Neuronal stem cell (in vitro differentiated cells): Measurements from ENCODE around the gene PLEKHN1.

Source experiments
- DNase-seq: peaks from one replicate; pipeline ENCODE4 v3.0.0-alpha.2; 2013; ENCODE audit warnings: low spot score
- H2AFZ ChIP-seq: one replicate; pipeline ENCODE4 v1.6.1; 2013; ENCODE audit warnings: mild to moderate bottlenecking, low read length, inconsistent platforms
- H2AK5ac ChIP-seq: 2 replicates; pipeline ENCODE4 v1.6.1; 2013; ENCODE audit warnings: low read depth, mild to moderate bottlenecking, inconsistent platforms, low read length, moderate library complexity, mixed read lengths
- H2BK120ac ChIP-seq: 2 replicates; pipeline ENCODE4 v1.6.1; 2013; ENCODE audit warnings: low read depth, mild to moderate bottlenecking, inconsistent platforms, low read length, moderate library complexity, mixed read lengths
- H2BK12ac ChIP-seq: one replicate; pipeline ENCODE4 v1.6.1; 2013; ENCODE audit warnings: low read length, inconsistent platforms
- H2BK15ac ChIP-seq: 2 replicates; pipeline ENCODE4 v1.6.1; 2013; ENCODE audit warnings: mild to moderate bottlenecking, low read length, inconsistent platforms, mixed read lengths
- H2BK5ac ChIP-seq: one replicate; pipeline ENCODE4 v1.6.1; 2013; ENCODE audit warnings: inconsistent platforms, mild to moderate bottlenecking, low read length, moderate library complexity
- H3K14ac ChIP-seq: one replicate; pipeline ENCODE4 v1.6.1; 2013; ENCODE audit warnings: low read length, inconsistent platforms
- H3K18ac ChIP-seq: 2 replicates; pipeline ENCODE4 v1.6.1; 2013; ENCODE audit warnings: low read length, inconsistent platforms
- H3K23ac ChIP-seq: 2 replicates; pipeline ENCODE4 v1.6.1; 2013; ENCODE audit warnings: low read depth, mild to moderate bottlenecking, mixed read lengths, low read length, inconsistent platforms; ENCODE audit not compliant: poor library complexity
- H3K27ac ChIP-seq: replicated peaks from 3 replicates; pipeline ENCODE4 v1.5.1; 2013; ENCODE audit warnings: low read length, inconsistent platforms
- H3K27me3 ChIP-seq, 3 experiments: 2 replicates each; pipeline ENCODE4 v1.6.1; 2013; ENCODE audit warnings: low read length in 3 of 3, mild to moderate bottlenecking in 2 of 3, inconsistent platforms in 1 of 3, low read depth in 1 of 3, mixed read lengths in 1 of 3, moderate library complexity in 1 of 3; ENCODE audit not compliant: control insufficient read depth in 3 of 3, insufficient read depth in 3 of 3
- H3K36me3 ChIP-seq, 2 donors: replicated peaks in 1 of 2; 2 replicates each; pipeline ENCODE4 v1.6.1; 2013; ENCODE audit warnings: low read length in 2 of 2; ENCODE audit not compliant: control insufficient read depth in 2 of 2, insufficient read depth in 2 of 2
- H3K4ac ChIP-seq: 2 replicates; pipeline ENCODE4 v1.6.1; 2013; ENCODE audit warnings: inconsistent platforms, mild to moderate bottlenecking, low read length, moderate library complexity
- H3K4me1 ChIP-seq, 2 donors: 1 replicate in 1 of 2; 2 replicates in 1 of 2; pipeline ENCODE4 v1.6.1; 2013; ENCODE audit warnings: low read length in 2 of 2, low read depth in 1 of 2; ENCODE audit not compliant: control insufficient read depth in 2 of 2, insufficient read depth in 1 of 2
- H3K4me2 ChIP-seq: one replicate; pipeline ENCODE4 v1.6.1; 2013; ENCODE audit warnings: mild to moderate bottlenecking, low read length, inconsistent platforms; ENCODE audit not compliant: insufficient read depth, poor library complexity, severe bottlenecking
- H3K4me3 ChIP-seq, 2 donors: 2 replicates each; pipeline ENCODE4 v1.5.1; 2013; ENCODE audit warnings: low read length in 2 of 2, mild to moderate bottlenecking in 2 of 2, inconsistent platforms in 1 of 2, moderate library complexity in 1 of 2
- H3K79me1 ChIP-seq: one replicate; pipeline ENCODE4 v1.6.1; 2013; ENCODE audit warnings: low read depth, mild to moderate bottlenecking, inconsistent platforms, low read length, moderate library complexity
- H3K9ac ChIP-seq: one replicate; pipeline ENCODE4 v1.6.1; 2013; ENCODE audit warnings: mild to moderate bottlenecking, low read depth, low read length, inconsistent platforms; ENCODE audit not compliant: poor library complexity
- H3K9me3 ChIP-seq, 2 donors: replicated peaks in 1 of 2; 2 replicates each; pipeline versions ENCODE3 to v1.6.1; 2013; ENCODE audit warnings: low read length in 2 of 2, mild to moderate bottlenecking in 2 of 2, inconsistent platforms in 1 of 2, low read depth in 1 of 2, mixed read lengths in 1 of 2, moderate library complexity in 1 of 2; ENCODE audit not compliant: control insufficient read depth in 2 of 2, insufficient read depth in 1 of 2
- H4K8ac ChIP-seq: one replicate; pipeline ENCODE4 v1.6.1; 2013; ENCODE audit warnings: low read depth, mild to moderate bottlenecking, inconsistent platforms, low read length, moderate library complexity
- H4K91ac ChIP-seq: one replicate; pipeline ENCODE4 v1.6.1; 2013; ENCODE audit warnings: low read length, low read depth, mild to moderate bottlenecking, inconsistent platforms; ENCODE audit not compliant: poor library complexity
- WGBS, 2 donors: extraction: QIAGEN DNeasy Blood & Tissue Kit; methylation state at CpG; one replicate each; pipeline ENCODE4 v1.1.7; 2013; ENCODE audit warnings: missing lambda C conversion rate in 2 of 2, mixed read lengths in 1 of 2; ENCODE audit not compliant: insufficient read length in 2 of 2, insufficient replicate concordance in 1 of 2; ENCODE audit errors: extremely low coverage in 2 of 2; 5-methylcytosine and 5-hydroxymethylcytosine counted together

The PLEKHN1 gene

GRCh38 chr1:933603-933940 lies 32.7 kb upstream of the PLEKHN1 start:
- Histone ChIP-seq H3K4me3 (no peak overlapping the region), H3K4ac (no peak overlapping the region), H4K91ac (no peak overlapping the region), H3K27ac (no peak overlapping the region), H3K4me2 (no peak overlapping the region), H4K8ac (no peak overlapping the region), H2AK5ac (no peak overlapping the region), H3K14ac (peak overlapping the region; percentile 17), H3K36me3 (no peaks in the 10 kb centered on the region), H2AFZ (no peak overlapping the region), H3K4me1 (peaks cover 7 to 14% of the 10 kb centered on the region in 2 donors), H3K23ac (no peak overlapping the region), H2BK15ac (no peak overlapping the region), H3K79me1 (no peaks in the 10 kb centered on the region), H2BK120ac (no peak overlapping the region), H2BK12ac (no peak overlapping the region), H3K9ac (no peak overlapping the region), H3K18ac (no peak overlapping the region), H3K9me3 (peaks cover 0 to 6% of the 10 kb centered on the region in 2 donors), H3K27me3 (peaks cover 23 to 91% (median 87%) of the 10 kb centered on the region in 3 experiments), H2BK5ac (no peak overlapping the region)
- no CpG with 5 or more reads among the region's 10 CpGs for WGBS, 2 donors
- no peak for DNase-seq

DNA sequence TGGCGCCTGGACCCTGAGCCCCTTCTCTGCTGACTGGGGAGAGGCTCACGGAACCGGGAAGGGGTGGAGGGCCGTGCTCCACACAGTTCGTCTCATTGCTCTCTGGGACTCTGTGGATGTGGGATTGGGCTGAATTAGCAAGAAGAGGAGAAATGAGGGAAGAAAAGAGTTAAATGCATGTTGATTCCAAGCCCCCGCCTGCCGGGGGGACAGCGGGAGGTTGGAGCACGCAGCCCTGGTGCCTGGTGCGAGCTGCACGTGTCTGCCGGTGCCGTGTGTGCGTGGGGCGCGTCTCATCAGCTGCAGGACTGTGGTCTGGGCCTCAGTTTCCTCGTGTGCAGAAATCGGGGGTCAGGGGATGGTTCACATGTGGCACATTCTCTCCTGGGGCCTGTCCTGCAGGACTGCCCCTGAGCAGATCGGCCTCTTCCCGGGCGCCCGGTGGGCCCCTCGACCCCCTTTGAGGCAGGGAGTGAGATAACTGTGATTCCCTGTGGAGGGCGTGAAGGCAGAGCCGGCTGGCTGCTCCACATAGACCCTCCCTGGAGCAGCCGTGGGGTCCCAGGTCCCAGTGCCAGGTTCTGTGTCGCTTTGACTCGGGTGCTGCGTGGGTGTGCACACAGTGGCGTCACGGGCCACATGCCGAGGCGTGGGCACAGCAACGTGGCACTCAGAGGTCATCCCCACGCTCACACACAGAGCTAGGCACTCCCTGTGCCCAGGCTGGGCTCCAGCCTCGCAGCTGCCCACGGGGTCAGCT lies 31.1 kb upstream of the PLEKHN1 start:
- Histone ChIP-seq H3K4ac (peak overlapping the region; percentile 89), H3K4me2 (no peak overlapping the region), H3K9me3 (peaks cover 0 to 6% of the 10 kb centered on the region in 2 donors), H2BK120ac (peak overlapping the region; percentile 72), H3K23ac (peak overlapping the region; percentile 6), H3K4me3 (no peak overlapping the region), H2AK5ac (peak overlapping the region; percentile 97), H3K27me3 (peaks cover 36 to 91% (median 86%) of the 10 kb centered on the region in 3 experiments), H3K36me3 (no peaks in the 10 kb centered on the region), H2BK15ac (peak overlapping the region; percentile 92), H3K18ac (peak overlapping the region; percentile 97), H3K14ac (peak overlapping the region; percentile 82), H3K4me1 (peaks cover 18 to 22% of the 10 kb centered on the region in 2 donors), H3K9ac (peak overlapping the region; percentile 70), H3K27ac (no peak overlapping the region), H4K8ac (no peak overlapping the region), H2AFZ (peak overlapping the region; percentile 49), H2BK12ac (no peak overlapping the region), H3K79me1 (no peaks in the 10 kb centered on the region), H2BK5ac (no peak overlapping the region), H4K91ac (peak overlapping the region; percentile 79)
- no CpG with 5 or more reads among the region's 37 CpGs for whole genome bisulfite sequencing, 2 donors
- no peak for DNase-seq

GRCh38 chr1:935751-936231 lies 30.5 kb upstream of the PLEKHN1 start:
- no peaks in the 10 kb centered on the region for H3K36me3 ChIP-seq
- H3K4ac ChIP-seq, result peak overlapping the region; percentile 89
- peaks cover 0 to 6% of the 10 kb centered on the region in 2 donors for H3K9me3 ChIP-seq
- H3K14ac ChIP-seq, result peak overlapping the region; percentile 82
- no peak for DNase-seq
- peak overlapping the region; percentile 72 for H2BK120ac ChIP-seq
- WGBS, 2 donors, result no CpG with 5 or more reads among the region's 30 CpGs
- H3K4me3 ChIP-seq, result no peak overlapping the region
- H2AFZ ChIP-seq, result peak overlapping the region; percentile 49
- H3K79me1 ChIP-seq, result peaks cover under 1% of the 10 kb centered on the region
- H3K27ac ChIP-seq, result no peak overlapping the region
- H2BK12ac ChIP-seq, result no peak overlapping the region
- no peak overlapping the region for H2BK5ac ChIP-seq
- H3K27me3 ChIP-seq, result peaks cover 39 to 91% (median 85%) of the 10 kb centered on the region in 3 experiments
- H3K23ac ChIP-seq, result peak overlapping the region; percentile 6
- H2AK5ac ChIP-seq, result peak overlapping the region; percentile 97
- H2BK15ac ChIP-seq, result peak overlapping the region; percentile 92
- no peak overlapping the region for H3K4me2 ChIP-seq
- H3K9ac ChIP-seq, result peak overlapping the region; percentile 70
- peak overlapping the region; percentile 97 for H3K18ac ChIP-seq
- H3K4me1 ChIP-seq, result peaks cover 22 to 28% of the 10 kb centered on the region in 2 donors
- peak overlapping the region; percentile 79 for H4K91ac ChIP-seq
- H4K8ac ChIP-seq, result no peak overlapping the region
